HTERT RPE-1 (cell line): ENCODE data around the gene ANXA7.
"Not testable (repeated sequence)": the region's sequence is repeated elsewhere in the genome, so short reads cannot be mapped to it uniquely, and the experiment has no call there.

ENCODE experiments used
- in situ Hi-C: fragments of 300-500 bp; cut with MboI; formaldehyde crosslinking; loops from 4 replicates; pipeline ENCODE4 v1.14.3; 2020; ENCODE audit warnings: low sequenced_read_pairs

Gene ANXA7

DNA sequence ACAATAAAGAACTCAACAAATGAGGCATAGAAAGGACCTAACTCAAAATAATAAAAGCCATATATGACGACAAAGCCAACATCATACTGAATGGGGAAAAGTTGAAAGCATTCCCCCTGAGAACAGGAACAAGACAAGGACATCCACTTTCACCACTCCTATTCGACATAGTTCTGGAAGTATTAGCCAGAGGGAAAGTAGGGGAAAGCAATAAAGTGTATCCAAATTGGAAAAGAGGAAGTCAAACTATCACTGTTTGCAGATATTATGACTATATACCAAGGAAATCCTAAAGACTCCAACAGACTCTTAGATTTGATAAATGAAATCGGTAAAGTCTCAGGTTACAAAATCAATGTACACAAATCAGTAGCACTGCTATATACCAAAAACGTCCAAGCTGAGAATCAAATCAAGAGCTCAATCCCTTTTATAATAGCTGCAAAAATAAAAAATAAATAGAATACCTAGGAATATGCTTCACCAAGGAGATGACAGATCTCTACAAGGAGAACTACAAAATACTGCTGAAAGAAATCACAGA lies 4.8 kb downstream of the ANXA7 start:
- in situ Hi-C loops, result no loop called here

DNA sequence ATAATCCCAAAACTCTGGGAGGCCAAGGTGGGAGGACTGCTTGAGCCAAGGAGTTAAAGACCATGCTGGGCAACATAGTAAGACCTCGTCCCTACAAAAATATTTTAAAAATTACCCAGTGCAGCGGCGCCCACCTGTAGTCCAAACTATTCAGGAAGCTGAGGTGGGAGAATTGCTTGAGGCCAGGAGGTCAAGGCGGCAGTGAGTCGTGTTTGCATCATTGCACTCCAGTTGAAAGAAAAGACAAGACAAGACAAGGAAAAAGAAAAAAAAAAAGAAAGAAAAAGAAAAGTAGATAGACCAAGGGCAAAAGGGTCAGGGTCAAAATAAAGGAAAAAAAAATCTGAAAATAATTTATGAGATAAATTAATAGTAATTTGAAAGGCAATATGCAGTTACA lies 5.8 kb downstream of the ANXA7 start:
- in situ Hi-C loops, result no loop called here

GRCh38 chr10:73407495-73407894 lies 6.4 kb downstream of the ANXA7 start:
- in situ Hi-C loops, result no loop called here

DNA sequence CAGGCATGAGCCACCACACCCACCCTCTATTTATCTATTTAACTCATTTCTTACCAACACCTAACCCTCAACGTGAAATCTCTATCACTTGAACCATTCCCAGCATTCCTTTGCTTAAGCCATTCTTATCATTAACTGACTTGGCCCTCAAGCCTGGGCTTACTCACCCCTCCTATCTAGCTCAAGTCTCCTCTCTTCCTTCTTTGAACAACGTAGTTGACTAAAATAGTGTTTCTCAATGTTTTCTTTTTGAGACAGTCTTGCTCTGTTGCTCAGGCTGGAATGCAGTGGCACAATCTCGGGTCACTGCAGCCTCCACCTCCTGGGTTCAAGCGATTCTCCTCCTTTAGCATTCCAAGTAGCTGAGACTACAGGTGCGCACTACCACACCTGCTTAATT lies 7.0 kb downstream of the ANXA7 start:
- in situ Hi-C loops, result no loop called here

GRCh38 chr10:73405556-73405955 lies 8.3 kb downstream of the ANXA7 start:
- in situ Hi-C loops, result no loop called here

DNA sequence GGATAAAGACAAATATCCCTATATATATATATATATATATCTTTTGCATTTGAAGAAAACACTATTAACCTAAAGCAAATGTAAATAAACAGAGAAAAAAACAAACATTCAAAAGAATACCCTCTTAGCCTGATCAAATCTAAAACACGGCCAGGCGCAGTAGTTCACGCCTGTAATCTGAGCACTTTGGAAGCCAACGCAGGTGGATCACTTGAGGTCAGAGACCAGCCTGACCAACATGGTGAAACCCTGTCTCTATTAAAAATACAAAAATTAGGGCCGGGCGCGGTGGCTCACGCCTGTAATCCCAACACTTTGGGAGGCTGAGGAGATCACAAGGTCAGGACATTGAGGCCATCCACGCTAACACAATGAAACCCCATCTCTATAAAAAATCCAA lies 9.2 kb downstream of the ANXA7 start:
- in situ Hi-C loops, result no loop called here

GRCh38 chr10:73401636-73402035 lies 12.2 kb downstream of the ANXA7 start:
- in situ Hi-C loops, result no loop called here

DNA sequence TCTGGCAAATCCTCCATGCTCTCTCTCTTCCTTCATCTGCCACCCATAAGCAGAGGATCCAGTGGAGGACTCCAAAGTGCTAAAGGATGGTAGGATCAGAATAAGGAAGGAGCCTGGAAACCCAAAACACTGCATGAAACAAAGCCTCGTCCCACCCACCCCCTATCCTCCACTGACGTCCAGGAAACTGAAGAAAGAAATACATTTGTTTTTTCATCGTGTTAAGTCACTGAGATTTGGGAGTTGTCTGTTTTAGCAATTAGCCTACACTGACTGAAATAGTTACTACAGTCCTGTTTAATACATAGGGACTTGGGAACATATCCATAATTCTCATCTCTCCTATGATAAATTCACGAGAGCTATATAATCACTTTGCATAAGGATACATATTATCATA lies 14.8 kb downstream of the ANXA7 start:
- in situ Hi-C loops, result no loop called here

DNA sequence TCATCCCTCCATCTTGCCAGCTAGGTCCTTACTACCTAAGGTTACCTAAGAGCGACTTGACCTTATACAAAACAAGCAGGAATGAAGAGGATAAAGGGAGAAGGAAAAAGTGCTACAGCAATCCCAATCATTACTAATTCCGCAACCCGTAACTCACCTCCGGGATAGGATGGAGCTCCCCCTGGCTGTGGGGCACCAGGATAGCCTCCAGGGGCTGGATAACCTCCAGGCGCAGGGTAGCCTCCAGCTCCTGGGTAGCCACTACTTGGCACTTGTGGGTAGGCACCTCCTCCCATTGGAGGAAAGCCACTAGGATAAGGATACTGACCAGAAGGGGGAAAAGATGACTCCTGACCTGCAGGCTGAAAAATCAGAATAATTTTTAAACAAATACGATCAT lies 15.8 kb downstream of the ANXA7 start:
- in situ Hi-C loops, result no loop called here

DNA sequence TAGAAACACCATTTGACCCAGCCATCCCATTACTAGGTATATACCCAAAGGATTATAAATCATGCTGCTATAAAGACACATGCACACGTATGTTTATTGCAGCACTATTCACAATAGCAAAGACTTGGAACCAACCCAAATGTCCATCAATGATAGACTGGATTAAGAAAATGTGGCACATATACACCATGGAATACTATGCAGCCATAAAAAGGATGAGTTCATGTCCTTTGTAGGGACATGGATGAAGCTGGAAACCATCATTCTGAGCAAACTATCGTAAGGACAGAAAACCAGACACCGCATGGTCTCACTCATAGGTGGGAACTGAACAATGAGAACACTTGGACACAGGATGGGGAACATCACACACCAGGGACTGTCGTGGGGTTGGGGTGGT lies 19.5 kb downstream of the ANXA7 start:
- in situ Hi-C loops, result not testable (repeated sequence)

GRCh38 chr10:73388228-73388627 lies 25.6 kb downstream of the ANXA7 start:
- in situ Hi-C loops, result no loop called here

GRCh38 chr10:73386583-73386982 lies 27.3 kb downstream of the ANXA7 start:
- in situ Hi-C loops, result no loop called here

GRCh38 chr10:73379064-73379748 lies 34.7 kb downstream of the ANXA7 start:
- in situ Hi-C loops, result no loop called here

- in situ Hi-C loops, result no loop called here
Observed at GRCh38 chr10:73376679-73377078, 37.2 kb downstream of the ANXA7 start.

GRCh38 chr10:73368238-73368637 lies 45.6 kb downstream of the ANXA7 start:
- in situ Hi-C loops, result no loop called here

GRCh38 chr10:73366381-73367298 lies 47.2 kb downstream of the ANXA7 start:
- in situ Hi-C loops, result no loop called here

GRCh38 chr10:73364964-73365363 lies 48.9 kb downstream of the ANXA7 start:
- in situ Hi-C loops, result no loop called here

DNA sequence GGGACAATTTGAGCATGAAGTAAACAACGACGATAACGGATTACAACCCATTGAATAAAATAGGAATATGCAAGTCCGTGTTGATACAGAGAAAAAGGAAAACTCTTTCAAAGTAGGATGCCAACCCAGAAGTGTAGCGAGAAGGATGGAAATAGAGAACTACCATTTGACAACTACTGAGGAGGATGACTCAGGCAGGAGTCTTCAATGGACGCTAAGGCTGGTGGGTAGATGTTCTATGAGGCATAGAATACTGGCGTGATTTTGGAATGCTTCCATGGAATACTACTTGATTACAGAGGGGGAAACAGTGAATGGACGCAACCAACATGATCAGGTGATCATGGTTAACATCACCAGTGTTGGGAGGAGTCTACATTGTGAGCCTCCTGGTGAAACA lies 54.4 kb downstream of the ANXA7 start:
- in situ Hi-C loops, result no loop called here

DNA sequence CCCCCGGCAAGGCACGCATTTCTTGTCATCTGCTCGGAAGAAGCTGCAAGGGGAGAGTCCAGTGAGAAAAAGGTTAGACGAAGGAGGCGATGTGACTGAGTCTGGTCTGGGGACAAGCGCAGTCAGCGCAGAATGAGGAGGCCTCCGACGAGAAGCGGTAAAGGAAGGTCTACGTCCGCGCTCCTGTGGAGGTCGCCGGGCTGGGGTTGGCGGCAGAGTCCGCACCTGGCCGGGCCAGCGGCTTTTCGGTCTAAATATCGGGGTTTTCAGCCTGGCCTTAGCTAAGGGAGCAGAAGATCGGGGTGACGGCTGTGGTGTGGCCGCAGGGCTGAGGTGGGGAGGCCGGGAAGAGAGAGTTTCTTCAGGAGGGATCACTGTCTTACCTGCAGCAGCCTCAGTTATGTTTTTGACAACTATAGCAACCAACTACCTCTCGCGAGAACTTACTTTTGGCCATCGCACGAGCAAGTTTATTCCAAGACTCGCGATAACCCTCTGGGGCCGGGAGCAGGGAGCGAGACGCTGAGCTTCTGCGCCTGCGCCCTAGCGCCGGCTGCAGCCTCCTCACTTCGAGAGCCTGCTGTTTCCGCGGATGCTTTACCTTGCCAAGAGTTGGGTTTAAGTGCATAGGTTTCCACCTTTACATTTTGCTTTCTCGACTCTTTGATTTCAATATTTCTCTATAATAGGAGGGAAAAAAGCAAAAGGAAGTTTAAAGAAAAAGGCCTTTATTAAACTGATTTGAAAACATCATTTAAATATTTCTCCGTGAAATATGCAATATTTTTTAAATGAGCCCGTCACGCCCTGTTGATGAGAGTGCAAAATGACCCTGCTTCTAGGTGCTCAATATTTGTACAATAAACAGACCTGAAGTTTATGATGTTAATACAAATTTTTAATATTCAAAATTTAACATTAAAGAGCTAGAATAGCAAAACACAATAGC lies 55.3 kb downstream of the ANXA7 start, which contains the start of gene CFAP70:
CFAP70 (minus strand) TSS at position 534 of the 949 bp plus-strand sequence. CDS start 4,068 bp downstream, outside the sequence.
- in situ Hi-C loops, result no loop called here

GRCh38 chr10:73357821-73358220 lies 56.0 kb downstream of the ANXA7 start:
- in situ Hi-C loops, result no loop called here

- in situ Hi-C loops, result no loop called here
Observed at GRCh38 chr10:73357166-73357565, 56.7 kb downstream of the ANXA7 start.
